NCI-H345 treated with DMSO at 0.1 percent for 48 hours (cell line): ENCODE results near the gene EIF4G3.
A peak's percentile ranks its signal among the peaks of the same experiment; 100 is the strongest.
"Not testable (repeated sequence)": the region's sequence is repeated elsewhere in the genome, so short reads cannot be mapped to it uniquely, and the experiment has no call there.

Source experiments
- DNase-seq: peaks from one replicate; lab custom pipeline; 2025; ENCODE audit not compliant: unreplicated experiment; lab: John Stamatoyannopoulos, UW

EIF4G3 gene

GRCh38 chr1:21153388-21153787 is 23.3 kb downstream of the EIF4G3 start:
- DNase-seq: no peak

- DNase-seq: no peak
Measured at GRCh38 chr1:21152423-21153100, 24.1 kb downstream of the EIF4G3 start.

GRCh38 chr1:21149855-21150432 is 26.8 kb downstream of the EIF4G3 start:
- DNase-seq: no peak

GRCh38 chr1:21149430-21149854 is 27.3 kb downstream of the EIF4G3 start:
- no peak for DNase-seq

- DNase-seq: no peak
Measured at GRCh38 chr1:21143752-21144151, 32.9 kb downstream of the EIF4G3 start.

GRCh38 chr1:21143138-21143537 is 33.6 kb downstream of the EIF4G3 start:
- DNase-seq: no peak

- DNase-seq: no peak
Measured at GRCh38 chr1:21141030-21141429, 35.7 kb downstream of the EIF4G3 start.

GRCh38 chr1:21139601-21140000 is 37.1 kb downstream of the EIF4G3 start:
- DNase-seq: peak; percentile 38

- DNase-seq: not testable (repeated sequence)
Measured at GRCh38 chr1:21136344-21136743, 40.4 kb downstream of the EIF4G3 start.

GRCh38 chr1:21131200-21131599 is 45.5 kb downstream of the EIF4G3 start:
- DNase-seq: no peak

- no peak for DNase-seq
Measured at GRCh38 chr1:21129407-21129806, 47.3 kb downstream of the EIF4G3 start.

- DNase-seq: no peak
Measured at GRCh38 chr1:21126324-21126723, 50.4 kb downstream of the EIF4G3 start.

GRCh38 chr1:21124846-21125245 is 51.9 kb downstream of the EIF4G3 start:
- DNase-seq: no peak

GRCh38 chr1:21123287-21123948 is 53.3 kb downstream of the EIF4G3 start:
- no peak for DNase-seq

- no peak for DNase-seq
Measured at GRCh38 chr1:21121764-21122471, 54.8 kb downstream of the EIF4G3 start.

GRCh38 chr1:21118167-21118566 is 58.5 kb downstream of the EIF4G3 start:
- DNase-seq: no peak

GRCh38 chr1:21117597-21118001 is 59.1 kb downstream of the EIF4G3 start:
- DNase-seq: no peak

- no peak for DNase-seq
Measured at GRCh38 chr1:21117159-21117558, 59.5 kb downstream of the EIF4G3 start.

- DNase-seq: no peak
Measured at GRCh38 chr1:21115098-21115760, 61.5 kb downstream of the EIF4G3 start.

- DNase-seq: no peak
Measured at GRCh38 chr1:21114431-21114830, 62.3 kb downstream of the EIF4G3 start.

GRCh38 chr1:21110163-21110562 is 66.5 kb downstream of the EIF4G3 start:
- DNase-seq: no peak
